Pancreas (tissue), 10 donors: ENCODE data around the gene POLD4. TPM values are rescaled to one million over a fixed set of nuclear protein-coding genes. Genes with fewer than 3 reads are reported as not detected.

Source experiments
- ATAC-seq, 4 donors: fragments of 200-7000 bp; cut with Tn5 transposase; one replicate each; pipeline versions ENCODE4 v1.8.0 to v1.9.1; 2020; ENCODE audit warnings: mild to moderate bottlenecking in 4 of 4, moderate library complexity in 4 of 4
- DNase-seq, 6 donors: peaks; one replicate each; pipeline ENCODE4 v3.0.0-alpha.2; 2020
- FAIRE-seq: peaks from 2 replicates; lab custom pipeline; 2012; peaks lifted over from hg19 to GRCh38; lab: Jason Lieb, UNC
- H3K27ac ChIP-seq, 4 donors: fragments of 200-600 bp; sonication (generic); 1 replicate in 3 of 4; 2 replicates in 1 of 4; pipeline versions ENCODE4 v1.5.0 to v1.8.0; 2020
- H3K27me3 ChIP-seq, 4 donors: fragments of 200-600 bp; one replicate each; pipeline ENCODE4 v1.8.0; 2021
- H3K36me3 ChIP-seq, 3 donors: fragments of 200-600 bp; sonication (generic) in 1 of 3; one replicate each; pipeline versions ENCODE4 v1.5.0 to v1.8.0; 2020 to 2021
- H3K4me1 ChIP-seq, 3 donors: fragments of 200-600 bp; one replicate each; pipeline ENCODE4 v1.8.0; 2021
- H3K4me3 ChIP-seq, 4 donors: fragments of 200-600 bp; sonication (generic) in 2 of 4; one replicate each; pipeline versions ENCODE4 v1.5.0 to v1.8.0; 2020 to 2021
- H3K9me3 ChIP-seq, 4 donors: fragments of 200-600 bp; one replicate each; pipeline ENCODE4 v1.8.0; 2021
- WGBS, 2 donors: extraction: QIAGEN DNeasy Blood & Tissue Kit; methylation state at CpG; one replicate each; pipeline ENCODE4 v1.1.7; 2013; 5-methylcytosine and 5-hydroxymethylcytosine counted together
- intact Hi-C, 3 donors: fragments of 100-400 bp; cut with DNase I; formaldehyde crosslinking; loops; one replicate each; pipeline versions ENCODE4 v1.11.1 to v1.14.2; 2022
- polyA plus RNA-seq, 2 donors: library from polyadenylated mRNA; stranded (reverse); fragments of 200-250 nt; gene quantifications; one replicate each; pipeline ENCODE4 v1.2.3, GENCODE V29; 2013
- total RNA-seq, 6 donors: library from RNA; stranded (reverse); fragmentation: NEBNext Ultra II Directional in 4 of 6; extraction: Animal tissue kit (Norgen Biotek cat#: 25700) in 4 of 6; gene quantifications; one replicate each; pipeline versions ENCODE4 v1.2.1 to v1.2.4, GENCODE V29; 2021 to 2023
- TF ChIP-seq, protein P1 (sequence below), 4 donors: fragments of 200-600 bp; sonication (generic) in 3 of 4; IDR thresholded peaks; one replicate each; pipeline versions ENCODE4 v1.5.0 to v1.8.0; 2021; ENCODE audit warnings: antibody characterized with exemption in 4 of 4
- donor health status: healthy with polysubstance abuse.
- donor health status: DM: no; HTN: no; CAD: no; lungs with moderate emphysema.
- donor health status: DM: no; HTN: no; CAD: no.
- donor health status: control.
- donor health status: control.
- donor health status: Bipolar disorder and iron deficiency.
- donor health status: DM: yes; HTN: yes; CAD: no.
- donor health status: DM: no; HTN: no; CAD: no.
- donor health status: DM: no; HTN: no; CAD: no.
- donor health status: DM: yes; HTN: yes; CAD: no.

Gene POLD4
- total and polyA plus RNA-seq, 8 donors = 35.0 to 99.3 (median 46.0) TPM

DNA sequence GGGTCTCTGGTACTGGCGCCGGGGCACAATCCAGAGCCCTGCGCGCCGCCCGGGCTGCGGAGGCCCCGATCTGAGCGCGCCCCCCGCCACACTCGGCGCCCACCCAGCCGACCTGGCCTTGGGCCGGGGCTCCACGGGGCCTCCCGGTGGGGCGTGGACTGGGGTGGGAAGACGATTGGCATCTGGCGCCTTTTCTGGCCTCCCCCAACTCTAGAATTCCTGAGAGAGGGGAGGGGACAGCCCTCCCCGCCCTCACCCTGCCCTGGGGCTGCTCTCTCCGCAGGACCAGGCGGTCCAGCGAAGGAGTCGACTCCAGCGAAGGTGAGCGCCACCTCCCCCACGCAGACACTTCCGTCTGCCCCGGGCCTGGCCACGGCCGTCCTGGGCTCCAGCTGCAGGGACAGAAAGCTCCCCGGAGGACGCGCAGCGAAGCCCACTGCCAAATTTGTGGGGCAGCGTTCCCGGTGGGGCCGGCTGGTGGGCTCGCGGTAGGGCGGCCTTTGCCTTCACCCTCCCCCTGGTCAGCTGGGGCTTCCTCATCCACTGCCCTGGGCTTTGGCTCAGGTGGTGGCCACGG, 49.4 kb downstream of the POLD4 start:
- FAIRE-seq = no peak

GRCh38 chr11:67303132-67303834, 50.1 kb downstream of the POLD4 start, which contains the start of gene SSH3:
Gene SSH3, plus strand, starts transcription at chr11:67303530. Its CDS starts 96 bp downstream, at chr11:67303626.
- no peaks in the 10 kb centered on the region for H3K9me3 ChIP-seq
- peak within 1 kb of the TSS; percentile 75 to 97 (median 92) for H3K4me3 ChIP-seq
- WGBS, 2 donors = 1% methylated on average over 25 to 65 of the region's 65 CpGs
- ATAC-seq (peak; percentile 92 to 95 (median 94)), FAIRE-seq (no peak), DNase-seq (peak; percentile 85 to 96 (median 88))
- intact Hi-C loops = no loop called here
- peak within 1 kb of the TSS; percentile 62 to 78 (median 71) for H3K27ac ChIP-seq
- no peaks in the 10 kb centered on the region for H3K27me3 ChIP-seq
- TF ChIP-seq, protein P1, sequence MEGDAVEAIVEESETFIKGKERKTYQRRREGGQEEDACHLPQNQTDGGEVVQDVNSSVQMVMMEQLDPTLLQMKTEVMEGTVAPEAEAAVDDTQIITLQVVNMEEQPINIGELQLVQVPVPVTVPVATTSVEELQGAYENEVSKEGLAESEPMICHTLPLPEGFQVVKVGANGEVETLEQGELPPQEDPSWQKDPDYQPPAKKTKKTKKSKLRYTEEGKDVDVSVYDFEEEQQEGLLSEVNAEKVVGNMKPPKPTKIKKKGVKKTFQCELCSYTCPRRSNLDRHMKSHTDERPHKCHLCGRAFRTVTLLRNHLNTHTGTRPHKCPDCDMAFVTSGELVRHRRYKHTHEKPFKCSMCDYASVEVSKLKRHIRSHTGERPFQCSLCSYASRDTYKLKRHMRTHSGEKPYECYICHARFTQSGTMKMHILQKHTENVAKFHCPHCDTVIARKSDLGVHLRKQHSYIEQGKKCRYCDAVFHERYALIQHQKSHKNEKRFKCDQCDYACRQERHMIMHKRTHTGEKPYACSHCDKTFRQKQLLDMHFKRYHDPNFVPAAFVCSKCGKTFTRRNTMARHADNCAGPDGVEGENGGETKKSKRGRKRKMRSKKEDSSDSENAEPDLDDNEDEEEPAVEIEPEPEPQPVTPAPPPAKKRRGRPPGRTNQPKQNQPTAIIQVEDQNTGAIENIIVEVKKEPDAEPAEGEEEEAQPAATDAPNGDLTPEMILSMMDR (IDR thresholded peaks at IDR 0.05) = no peak
- H3K36me3 ChIP-seq = peaks cover 0 to 7% (median 0%) of the 10 kb centered on the region in 3 donors
- H3K4me1 ChIP-seq = peaks cover 3 to 11% (median 10%) of the 10 kb centered on the region in 3 donors

More for the DNA sequence above, 49.4 kb downstream of the POLD4 start:
- H3K27me3 ChIP-seq = no peaks in the 10 kb centered on the region
- peaks cover 0 to 13% (median 0%) of the 10 kb centered on the region in 3 donors for H3K36me3 ChIP-seq
- ATAC-seq = peak; percentile 28 to 53 (median 44)
- WGBS, 2 donors = 1 to 2% methylated on average over 40 to 42 of the region's 43 CpGs
- peak overlapping the region; percentile 75 to 97 (median 92) for H3K4me3 ChIP-seq
- peak; percentile 41 to 83 (median 57) for DNase-seq
- no peaks in the 10 kb centered on the region for H3K9me3 ChIP-seq
- H3K4me1 ChIP-seq = peaks cover 3 to 11% (median 10%) of the 10 kb centered on the region in 3 donors
- TF ChIP-seq, protein P1 (IDR thresholded peaks at IDR 0.05) = no peak
- intact Hi-C loops = no loop called here
- peak overlapping the region; percentile 62 to 78 (median 71) for H3K27ac ChIP-seq

GRCh38 chr11:67302571-67303131, 50.7 kb downstream of the POLD4 start:
- intact Hi-C loops = no loop called here
- Histone ChIP-seq H3K4me1 (peaks cover 3 to 11% (median 10%) of the 10 kb centered on the region in 3 donors), H3K36me3 (peaks cover 0 to 7% (median 0%) of the 10 kb centered on the region in 3 donors), H3K27me3 (no peaks in the 10 kb centered on the region), H3K9me3 (no peaks in the 10 kb centered on the region), H3K4me3 (peak overlapping the region; percentile 75 to 97 (median 92)), H3K27ac (peak overlapping the region; percentile 62 to 78 (median 71))
- no peak for FAIRE-seq
- WGBS, 2 donors = 8% methylated on average over 23 of the region's 23 CpGs
- TF ChIP-seq, protein P1 (IDR thresholded peaks at IDR 0.05) = no peak
- peak; percentile 45 to 64 (median 48) for ATAC-seq
- peak in 5 of 6 donors; percentile 50 to 76 (median 63) for DNase-seq

- intact Hi-C loops = no loop called here
- H3K36me3 ChIP-seq = peaks cover 0 to 7% (median 0%) of the 10 kb centered on the region in 3 donors
- DNase-seq (peak; percentile 39 to 87 (median 62)), FAIRE-seq (no peak), ATAC-seq (peak; percentile 44 to 63 (median 56))
- H3K4me1 ChIP-seq = peaks cover 3 to 11% (median 10%) of the 10 kb centered on the region in 3 donors
- 27 to 28% methylated on average over 15 of the region's 15 CpGs for WGBS, 2 donors
- TF ChIP-seq, protein P1 (IDR thresholded peaks at IDR 0.05) = no peak
- no peaks in the 10 kb centered on the region for H3K9me3 ChIP-seq
- H3K27me3 ChIP-seq = no peaks in the 10 kb centered on the region
- peak overlapping the region; percentile 62 to 78 (median 71) for H3K27ac ChIP-seq
- H3K4me3 ChIP-seq = peak overlapping the region; percentile 75 to 97 (median 92)
These were observed 51.3 kb downstream of the POLD4 start for GRCh38 chr11:67301951-67302516.
